Measurements from ENCODE around the gene CCT6A.
"Not testable (repeated sequence)": the region's sequence is repeated elsewhere in the genome, so short reads cannot be mapped to it uniquely, and the experiment has no call there.

Gene CCT6A

GRCh38 chr7:56097700-56098099, 46.1 kb downstream of the CCT6A start:
- H3K4me3 ChIP-seq (ENCODE audit: low read depth, low read length), result no peak overlapping the region

DNA sequence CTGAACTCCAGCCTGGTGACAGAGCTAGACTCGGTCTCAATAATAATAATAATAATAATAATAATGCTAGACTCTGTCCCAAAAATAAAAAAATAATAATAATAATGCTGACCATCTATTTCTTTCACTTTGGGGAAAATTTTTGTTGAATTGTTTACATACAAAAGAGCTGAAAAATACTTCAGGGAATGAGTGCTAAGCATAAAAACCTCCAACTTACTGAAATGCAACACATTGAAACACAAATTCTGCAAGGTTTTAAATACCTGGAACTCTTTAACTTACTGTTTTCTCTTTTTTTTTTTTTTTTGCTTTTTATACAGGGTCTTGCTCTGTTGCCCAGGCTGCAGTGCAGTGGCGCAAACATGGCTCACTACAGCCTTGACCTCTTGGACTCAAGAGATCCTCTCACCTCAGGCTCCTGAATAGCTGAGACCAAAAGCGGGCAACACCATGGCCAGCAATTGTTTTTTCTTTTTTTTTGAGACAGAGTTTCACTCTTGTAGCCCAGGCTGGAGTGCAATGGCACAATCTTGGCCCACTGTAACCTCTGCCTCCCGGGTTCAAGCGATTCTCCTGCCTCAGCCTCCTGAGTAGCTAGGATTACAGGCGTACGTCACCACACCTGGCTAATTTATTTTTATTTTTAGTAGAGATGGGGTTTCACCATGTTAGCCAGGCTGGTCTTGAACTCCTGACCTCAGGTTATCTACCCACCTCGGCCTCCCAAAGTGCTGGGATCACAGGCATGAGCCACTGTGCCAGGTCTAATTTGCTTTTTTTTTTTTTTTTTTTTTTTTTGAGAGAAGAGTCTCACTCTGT, 46.8 kb downstream of the CCT6A start:
- not testable (repeated sequence) for H3K4me3 ChIP-seq (ENCODE audit: low read depth, low read length)

- H3K4me3 ChIP-seq (ENCODE audit: low read depth, low read length), result no peak overlapping the region
Observed at GRCh38 chr7:56099653-56100052, 48.1 kb downstream of the CCT6A start.

GRCh38 chr7:56104138-56104537, 52.6 kb downstream of the CCT6A start:
- H3K4me3 ChIP-seq (ENCODE audit: low read depth, low read length), result not testable (repeated sequence)

- H3K4me3 ChIP-seq (ENCODE audit: low read depth, low read length), result peak overlapping the region; percentile 58
Observed at GRCh38 chr7:56105508-56105907, 53.9 kb downstream of the CCT6A start.

DNA sequence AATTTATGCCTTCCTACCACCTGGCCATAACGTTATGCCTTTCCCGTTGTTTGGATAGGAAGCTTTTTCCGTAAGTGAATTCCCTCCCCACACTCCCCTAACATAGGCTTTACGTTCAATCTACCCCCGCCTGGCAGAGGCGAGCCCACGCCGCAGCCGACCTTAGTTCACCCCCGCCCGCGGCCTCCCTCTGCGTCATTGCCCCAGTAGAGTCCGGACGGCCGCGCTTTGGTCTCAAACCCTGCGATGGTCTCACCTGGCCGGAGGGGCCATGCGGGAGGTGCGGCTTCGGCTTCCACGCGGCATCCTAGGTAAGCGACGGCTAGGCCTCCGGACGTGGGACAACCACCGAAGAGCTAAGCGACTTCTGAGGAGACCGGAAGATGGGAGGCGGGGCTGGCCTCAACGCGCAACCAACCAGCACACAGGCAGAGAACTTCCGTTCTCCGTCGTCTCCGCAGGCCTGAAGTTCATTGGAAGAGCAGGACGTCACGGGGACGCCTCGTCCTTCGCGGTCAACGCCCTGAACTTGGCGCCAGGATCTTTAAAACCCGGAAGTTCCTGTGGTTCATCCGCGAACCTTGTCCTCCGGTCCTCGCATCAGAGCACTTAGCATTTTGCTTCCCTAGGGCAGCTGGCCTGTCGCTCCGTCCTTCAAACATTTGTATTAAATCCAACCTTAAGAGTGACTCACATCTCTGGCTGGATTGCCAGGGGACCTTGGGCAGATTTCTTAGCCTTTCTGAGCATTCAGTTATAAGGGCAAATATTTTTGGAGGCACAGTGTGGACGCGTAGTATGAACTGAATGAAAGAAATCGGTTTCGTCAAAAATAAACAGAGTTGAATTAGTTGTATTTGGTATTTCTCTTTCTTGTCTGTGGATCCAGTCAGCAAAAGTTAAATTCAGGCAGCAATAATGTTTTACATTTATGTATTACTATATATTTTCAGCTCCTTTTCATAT, 54.8 kb downstream of the CCT6A start, which contains the start of gene CHCHD2:
Gene CHCHD2, minus strand, starts transcription at position 369 of the 966 bp plus-strand sequence. Its CDS starts 63 bp downstream, at position 306.
- H3K4me3 ChIP-seq (ENCODE audit: low read depth, low read length), result peak within 1 kb of the TSS; percentile 58

DNA sequence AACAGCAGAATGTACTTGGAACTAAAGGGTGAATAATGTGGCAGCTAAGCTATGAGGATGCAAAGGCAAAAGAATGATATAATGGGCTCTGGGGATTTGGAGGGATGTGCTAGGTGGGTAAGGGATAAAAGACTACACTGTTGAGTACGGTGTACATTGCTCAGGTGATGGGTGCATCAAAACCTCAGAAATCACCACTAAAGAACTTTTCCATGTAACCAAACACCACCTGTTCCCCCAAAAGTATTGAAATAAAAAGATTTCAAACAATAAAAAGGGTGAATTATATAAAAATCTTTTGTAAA, 56.3 kb downstream of the CCT6A start:
- no peak overlapping the region for H3K4me3 ChIP-seq (ENCODE audit: low read depth, low read length)

DNA sequence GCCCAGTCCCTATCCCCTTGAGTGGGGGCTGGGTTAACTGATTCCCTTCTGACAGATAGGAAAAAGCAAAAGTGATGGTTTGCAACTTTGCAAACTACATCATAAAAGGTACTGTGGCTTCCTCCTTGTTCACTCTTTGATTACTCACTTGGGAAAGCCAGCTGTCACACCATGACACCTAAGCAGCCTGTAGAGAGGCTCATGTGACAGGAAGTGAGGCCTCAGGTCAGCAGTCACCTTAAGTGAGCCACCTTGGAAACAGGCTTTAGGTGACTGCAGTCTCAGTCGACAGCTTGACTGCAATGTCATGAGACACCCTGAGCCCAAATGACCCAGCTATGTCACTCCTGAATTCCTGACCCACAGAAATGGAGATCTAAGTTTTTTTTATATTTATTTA, 59.0 kb downstream of the CCT6A start:
- H3K4me3 ChIP-seq (ENCODE audit: low read depth, low read length), result no peak overlapping the region

GRCh38 chr7:56112244-56112643, 60.7 kb downstream of the CCT6A start:
- not testable (repeated sequence) for H3K4me3 ChIP-seq (ENCODE audit: low read depth, low read length)
